ENCODE measurements around the gene BRD4. TPM values are rescaled to one million over a fixed set of nuclear protein-coding genes. Genes with fewer than 3 reads are reported as not detected.

BRD4 gene
- total RNA-seq, 4 donors from 2014 or later = 39.5 to 87.9 (median 61.2) TPM

- 92% methylated on average over 22 of the region's 26 CpGs; no CpG with 5 or more reads in 1 of the 2 donors for WGBS, 2 donors (ENCODE audit: low coverage in 1 of 2)
- Histone ChIP-seq H3K4me3 (no peak overlapping the region), H3K9me3 (no peaks in the 10 kb centered on the region), H3K36me3 (peaks cover 0 to 44% (median 10%) of the 10 kb centered on the region in 4 donors), H3K27me3 (no peaks in the 10 kb centered on the region), H3K4me1 (no peaks in the 10 kb centered on the region), H3K27ac (no peak overlapping the region)
- in situ Hi-C loops (cut with MboI; ENCODE audit: low pct_ligation_motif_present in 1 of 4, low pct_unique_long_range_greater_than_20kb in 1 of 4, low sequenced_read_pairs in 3 of 4) (no loop called here), intact Hi-C loops (cut with DNase I; ENCODE audit: low total_unique reads) (no loop called here)
- no peak for DNase-seq
- no peak for TF ChIP-seq POLR2AphosphoS5 (IDR thresholded peaks at IDR 0.05)
- TF ChIP-seq POLR2A (IDR thresholded peaks at IDR 0.05) = no peak
- no peak for TF ChIP-seq EP300 (IDR thresholded peaks at IDR 0.05; ENCODE audit: low read depth)
- TF ChIP-seq CTCF (IDR thresholded peaks at IDR 0.05) = no peak
Measured at GRCh38 chr19:15239337-15239949, 92.9 kb downstream of the BRD4 start.

GRCh38 chr19:15238639-15239155 lies 93.6 kb downstream of the BRD4 start:
- intact Hi-C loops (cut with DNase I; ENCODE audit: low total_unique reads) = no loop called here
- in situ Hi-C loops (cut with MboI; ENCODE audit: low pct_ligation_motif_present in 1 of 4, low pct_unique_long_range_greater_than_20kb in 1 of 4, low sequenced_read_pairs in 3 of 4) = no loop called here
- peaks cover 0 to 39% (median 10%) of the 10 kb centered on the region in 4 donors for H3K36me3 ChIP-seq
- no peaks in the 10 kb centered on the region for H3K9me3 ChIP-seq
- no peak for TF ChIP-seq CTCF (IDR thresholded peaks at IDR 0.05)
- TF ChIP-seq EP300 (IDR thresholded peaks at IDR 0.05; ENCODE audit: low read depth) = no peak
- no peak for TF ChIP-seq POLR2A (IDR thresholded peaks at IDR 0.05)
- TF ChIP-seq POLR2AphosphoS5 (IDR thresholded peaks at IDR 0.05) = no peak
- WGBS, 2 donors (ENCODE audit: low coverage in 1 of 2) = 95% methylated on average over 29 of the region's 29 CpGs; no CpG with 5 or more reads in 1 of the 2 donors
- no peaks in the 10 kb centered on the region for H3K4me1 ChIP-seq
- H3K4me3 ChIP-seq = no peak overlapping the region
- H3K27me3 ChIP-seq = no peaks in the 10 kb centered on the region
- H3K27ac ChIP-seq = no peak overlapping the region
- DNase-seq = no peak

GRCh38 chr19:15237759-15238638 lies 94.3 kb downstream of the BRD4 start:
- Histone ChIP-seq H3K27me3 (peaks cover 6% of the 10 kb centered on the region), H3K36me3 (peaks cover 0 to 39% (median 10%) of the 10 kb centered on the region in 4 donors), H3K27ac (no peak overlapping the region), H3K4me3 (no peak overlapping the region), H3K4me1 (peaks cover 0 to 6% (median 0%) of the 10 kb centered on the region in 4 donors), H3K9me3 (no peaks in the 10 kb centered on the region)
- intact Hi-C loops (cut with DNase I; ENCODE audit: low total_unique reads) (no loop called here), in situ Hi-C loops (cut with MboI; ENCODE audit: low pct_ligation_motif_present in 1 of 4, low pct_unique_long_range_greater_than_20kb in 1 of 4, low sequenced_read_pairs in 3 of 4) (no loop called here)
- TF ChIP-seq EP300 (IDR thresholded peaks at IDR 0.05; ENCODE audit: low read depth) (no peak), POLR2AphosphoS5 (IDR thresholded peaks at IDR 0.05) (no peak), POLR2A (IDR thresholded peaks at IDR 0.05) (no peak), CTCF (IDR thresholded peaks at IDR 0.05) (no peak)
- no peak for DNase-seq
- 91% methylated on average over 42 of the region's 42 CpGs; no CpG with 5 or more reads in 1 of the 2 donors for WGBS, 2 donors (ENCODE audit: low coverage in 1 of 2)

GRCh38 chr19:15236886-15237285 lies 95.5 kb downstream of the BRD4 start:
- H3K4me1 ChIP-seq = peaks cover 0 to 16% (median 7%) of the 10 kb centered on the region in 4 donors
- H3K9me3 ChIP-seq = no peaks in the 10 kb centered on the region
- DNase-seq = no peak
- TF ChIP-seq CTCF (IDR thresholded peaks at IDR 0.05) (no peak), EP300 (IDR thresholded peaks at IDR 0.05; ENCODE audit: low read depth) (no peak), POLR2AphosphoS5 (IDR thresholded peaks at IDR 0.05) (no peak), POLR2A (IDR thresholded peaks at IDR 0.05) (no peak)
- H3K4me3 ChIP-seq = no peak overlapping the region
- in situ Hi-C loops (cut with MboI; ENCODE audit: low pct_ligation_motif_present in 1 of 4, low pct_unique_long_range_greater_than_20kb in 1 of 4, low sequenced_read_pairs in 3 of 4) = no loop called here
- WGBS, 2 donors (ENCODE audit: low coverage in 1 of 2) = 91 to 96% methylated on average over 4 to 9 of the region's 9 CpGs
- H3K27ac ChIP-seq = no peak overlapping the region
- intact Hi-C loops (cut with DNase I; ENCODE audit: low total_unique reads) = no loop called here
- peaks cover 0 to 36% (median 10%) of the 10 kb centered on the region in 4 donors for H3K36me3 ChIP-seq
- peaks cover 18% of the 10 kb centered on the region for H3K27me3 ChIP-seq
